Amniotic stem cell (primary cell): ENCODE data around the gene ANKRD66.
"Not testable (repeated sequence)": the region's sequence is repeated elsewhere in the genome, so short reads cannot be mapped to it uniquely, and the experiment has no call there.

Source experiments
- DNase-seq: peaks from one replicate; lab custom pipeline; 2025; lab: John Stamatoyannopoulos, UW

ANKRD66 gene

DNA sequence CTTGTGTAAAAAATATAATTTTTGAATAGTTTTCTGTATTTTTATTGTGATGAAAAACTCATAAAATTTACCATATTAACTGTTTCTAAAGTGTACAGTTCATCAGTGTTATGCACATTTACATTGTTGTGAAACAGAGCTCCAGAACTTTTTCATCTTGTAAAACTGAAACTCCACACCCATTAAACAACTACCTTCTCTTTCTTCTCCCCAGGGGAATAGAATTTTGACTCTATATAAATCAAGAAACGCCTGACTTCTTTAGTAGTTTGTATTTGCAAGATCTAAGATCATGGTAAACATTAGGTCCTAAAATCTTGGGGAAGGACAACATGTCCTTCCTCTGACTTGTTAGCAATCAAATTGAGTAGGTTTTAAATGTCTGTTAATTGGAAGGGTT, 9.1 kb downstream of the ANKRD66 start:
- DNase-seq, result no peak

DNA sequence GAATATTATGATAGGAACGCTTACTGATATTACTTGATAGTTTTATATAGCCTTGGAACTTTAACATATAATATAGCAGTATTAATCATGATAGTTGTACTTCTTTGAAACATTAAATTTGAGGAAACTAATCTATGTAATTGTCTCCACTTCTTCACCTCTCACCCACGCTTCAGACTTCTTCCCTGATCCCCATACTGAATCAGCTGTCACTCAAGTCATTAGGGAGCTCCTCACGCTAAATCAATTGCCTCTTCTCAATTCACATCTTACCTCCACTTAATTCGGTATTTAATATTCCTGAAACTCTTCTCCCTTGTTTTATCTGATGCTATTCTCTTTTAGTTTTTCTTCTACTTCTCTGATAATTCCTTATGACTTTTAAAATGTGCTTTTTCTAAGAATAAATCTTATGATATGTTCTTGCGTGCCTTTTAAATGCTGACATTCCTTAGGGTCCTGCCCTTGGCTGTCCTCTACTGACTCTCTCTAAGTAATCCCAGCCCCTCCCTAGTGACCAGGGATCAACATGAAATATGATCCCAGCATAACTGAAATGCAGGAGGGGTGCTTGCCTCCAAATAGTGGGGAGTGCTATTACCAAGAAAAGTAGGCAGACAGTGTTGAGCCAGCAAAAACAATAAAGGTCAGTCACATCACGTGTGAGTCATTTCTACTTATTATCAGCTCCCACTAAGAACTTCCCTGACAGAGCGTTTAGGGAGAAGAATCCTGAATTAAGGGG, 9.9 kb downstream of the ANKRD66 start:
- DNase-seq, result no peak

DNA sequence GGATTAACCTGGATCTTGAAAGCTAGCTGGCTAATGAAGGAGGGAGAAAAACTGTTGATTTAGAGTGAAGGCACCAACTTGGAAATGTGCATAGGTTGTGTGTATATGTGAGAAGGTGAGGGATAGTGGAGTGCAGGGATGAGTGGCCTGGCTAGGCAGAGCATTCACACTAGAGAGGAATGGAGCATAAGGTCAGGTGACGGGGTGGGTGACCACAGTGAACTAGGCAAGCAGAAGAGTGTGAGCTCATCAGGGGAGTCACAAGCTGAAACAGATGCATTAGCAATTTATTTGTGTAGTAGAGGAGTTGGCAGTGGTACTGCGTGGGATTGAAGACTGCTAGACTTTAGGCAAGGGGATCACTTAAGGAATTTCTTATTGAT, 10.5 kb downstream of the ANKRD66 start:
- no peak for DNase-seq

DNA sequence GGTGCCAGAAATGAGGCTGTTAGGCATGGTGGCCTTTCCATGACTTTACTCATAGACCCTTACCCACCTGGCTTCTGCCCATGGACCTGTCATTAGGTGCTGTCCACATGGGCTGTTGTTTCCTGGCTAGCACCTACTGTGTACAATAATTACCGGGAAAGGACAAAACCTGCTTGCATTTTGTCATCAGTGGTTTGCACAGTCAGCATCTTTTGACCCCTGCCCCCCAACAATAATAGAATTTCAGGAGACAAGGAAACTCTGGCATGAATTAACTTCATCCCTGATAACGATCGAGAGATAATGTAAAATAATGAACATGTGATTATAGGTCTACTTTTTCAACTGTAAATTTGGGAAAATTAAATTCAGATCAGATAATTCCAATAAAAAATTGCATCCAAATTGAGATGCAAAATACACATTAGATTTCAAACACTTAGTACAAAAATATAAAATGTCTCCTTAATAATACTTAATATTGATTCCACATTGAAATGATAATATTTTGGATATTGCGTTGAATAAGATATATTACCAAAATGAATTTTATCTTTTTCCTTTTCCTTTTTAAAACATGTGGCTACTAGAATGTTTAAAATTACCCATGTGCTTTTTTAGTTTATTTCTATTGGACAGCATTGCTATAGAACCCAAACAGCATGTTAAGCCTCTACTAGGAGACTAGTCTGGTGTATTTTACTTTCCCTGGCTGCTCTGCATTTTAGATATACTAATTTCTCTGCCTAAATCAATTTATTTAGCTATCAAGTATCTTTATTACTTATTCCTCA, 12.4 kb downstream of the ANKRD66 start:
- no peak for DNase-seq

DNA sequence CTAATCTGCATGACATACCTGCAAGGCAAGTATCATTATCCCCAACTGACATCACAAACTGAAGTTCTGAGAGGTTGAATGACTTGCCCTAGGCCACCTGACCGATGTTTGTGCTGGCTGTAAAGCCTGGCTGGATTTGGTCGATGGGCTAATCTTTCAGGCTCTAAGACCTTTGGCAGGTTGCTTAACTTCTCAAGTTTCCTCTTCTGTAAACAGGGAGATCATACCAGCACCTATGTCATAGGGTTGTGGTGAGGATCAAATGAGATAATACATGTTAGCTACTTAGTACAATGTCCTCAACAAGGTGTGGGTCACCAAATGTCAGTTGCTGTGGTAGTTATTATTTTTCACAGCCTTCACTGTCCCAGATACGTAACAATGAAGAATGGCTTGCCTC, 14.2 kb downstream of the ANKRD66 start:
- no peak for DNase-seq

DNA sequence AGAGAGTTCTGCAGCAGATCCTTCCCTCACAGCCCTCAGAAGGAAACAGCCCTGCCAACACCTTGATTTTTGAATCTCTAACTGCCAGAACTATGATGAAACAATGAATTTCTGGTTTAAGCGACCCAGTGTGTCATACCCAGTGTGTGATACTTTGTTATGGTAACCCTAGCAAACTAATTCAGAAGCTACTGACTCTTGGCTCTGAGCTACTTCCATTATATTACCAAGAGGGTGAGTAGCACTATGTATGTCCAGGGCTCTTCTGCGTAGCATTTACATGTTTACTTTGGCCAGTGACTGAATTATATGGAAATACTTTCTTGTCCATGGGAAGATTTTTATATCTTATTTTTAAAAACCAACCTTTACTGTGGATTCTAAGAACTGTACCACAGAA, 16.7 kb downstream of the ANKRD66 start:
- no peak for DNase-seq

DNA sequence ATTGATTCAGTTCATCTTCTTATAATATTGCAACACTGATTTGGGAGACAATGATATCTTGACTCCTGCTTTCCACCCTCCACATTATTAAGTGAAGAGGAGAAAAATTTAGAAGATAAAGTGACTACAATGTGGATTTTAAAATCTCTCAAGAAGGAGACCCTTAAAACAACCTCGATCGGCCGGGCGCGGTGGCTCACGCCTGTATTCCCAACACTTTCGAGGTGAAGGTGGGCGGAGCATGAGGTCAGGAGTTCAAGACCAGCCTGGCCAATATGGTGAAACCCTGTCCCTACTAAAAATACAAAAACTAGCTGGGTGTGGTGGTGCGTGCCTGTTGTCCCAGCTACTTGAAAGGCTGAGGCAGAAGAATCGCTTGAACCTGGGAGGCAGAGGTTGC, 17.5 kb downstream of the ANKRD66 start:
- DNase-seq, result not testable (repeated sequence)

DNA sequence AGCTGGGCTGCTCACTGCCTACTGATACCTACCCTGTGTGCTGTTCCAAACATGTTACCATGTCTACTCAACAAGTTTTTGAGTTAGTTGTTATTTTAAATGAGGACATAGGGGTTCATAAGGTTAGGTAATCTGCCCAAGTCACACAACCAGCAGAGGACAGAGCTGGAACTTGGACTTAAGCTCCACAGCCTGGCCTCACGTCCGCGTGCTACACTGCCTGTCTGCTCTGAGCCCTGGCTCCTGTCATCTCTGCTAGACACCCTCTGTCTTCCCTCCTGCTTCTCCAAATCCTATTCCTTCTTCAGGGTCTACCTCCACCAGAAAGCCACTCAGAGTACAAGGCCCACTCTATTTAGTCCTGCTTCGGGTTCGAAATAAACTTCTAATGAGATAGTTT, 18.2 kb downstream of the ANKRD66 start:
- DNase-seq, result no peak

DNA sequence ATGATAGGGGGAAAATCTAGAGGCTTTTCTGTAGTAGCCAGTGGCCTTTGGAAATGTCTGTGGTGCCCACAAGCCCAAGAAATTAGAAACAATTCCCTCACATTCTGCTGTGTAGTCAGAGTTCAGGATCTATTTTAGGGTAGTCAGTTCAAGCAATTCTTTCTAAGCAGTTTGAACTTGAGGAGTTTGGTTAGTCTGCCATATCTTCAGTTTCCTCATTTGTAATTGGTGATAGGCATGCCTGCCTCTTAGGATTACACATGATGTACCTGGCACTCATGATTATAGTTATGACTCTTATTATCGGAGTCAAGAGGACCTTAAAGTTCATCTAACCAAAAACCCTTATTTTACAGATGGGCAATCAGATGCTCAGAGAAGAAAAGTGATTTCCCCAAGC, 25.3 kb downstream of the ANKRD66 start:
- DNase-seq, result no peak

DNA sequence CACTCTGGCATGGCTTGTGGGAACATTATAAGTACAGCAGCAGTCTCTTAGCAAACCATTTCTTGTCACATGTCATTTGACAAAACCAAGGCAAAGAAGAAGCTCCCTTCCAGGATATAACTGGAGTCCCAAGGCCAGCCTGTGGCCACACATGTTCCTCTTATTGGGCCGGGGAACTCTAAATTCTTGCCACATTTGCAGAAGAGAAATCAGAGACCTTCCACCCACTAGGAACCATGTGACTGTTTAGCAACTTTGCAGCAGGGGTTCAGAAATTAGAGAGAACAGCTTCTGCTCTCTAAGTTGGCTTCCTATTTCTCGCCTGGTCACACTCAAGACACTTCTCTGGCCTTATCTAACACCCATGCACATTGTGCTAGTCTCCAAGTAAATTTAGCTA, 26.0 kb downstream of the ANKRD66 start:
- no peak for DNase-seq

DNA sequence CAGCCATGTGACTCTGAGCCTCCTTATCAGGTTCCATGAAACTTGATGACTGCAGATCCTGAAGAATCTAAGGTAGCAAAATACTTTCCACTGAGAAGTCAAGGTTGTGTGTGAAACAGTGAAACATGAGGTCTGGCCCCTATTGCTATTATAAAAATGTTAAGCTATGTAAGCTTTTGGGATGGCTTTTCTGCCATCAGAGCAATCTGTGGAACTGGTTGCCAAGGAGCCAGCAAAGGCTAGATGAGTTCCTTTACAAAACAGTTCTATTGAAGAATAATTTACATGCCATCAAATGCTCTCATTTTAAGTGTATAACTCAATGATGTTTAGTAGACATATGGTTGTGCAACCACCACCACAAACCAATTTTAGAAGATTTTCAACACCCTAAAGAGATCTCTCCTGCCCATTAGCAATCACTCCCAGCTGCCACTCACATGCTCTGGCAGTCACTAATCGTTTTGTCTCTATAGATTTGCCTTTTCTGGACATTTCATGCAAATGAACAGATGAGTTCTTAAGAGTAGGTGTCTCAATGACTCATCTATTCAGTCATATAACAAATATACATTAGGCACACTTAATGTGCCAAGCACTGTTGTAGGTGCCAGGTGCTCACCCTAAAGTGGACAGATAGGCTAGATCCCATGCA, 26.6 kb downstream of the ANKRD66 start:
- DNase-seq, result no peak

DNA sequence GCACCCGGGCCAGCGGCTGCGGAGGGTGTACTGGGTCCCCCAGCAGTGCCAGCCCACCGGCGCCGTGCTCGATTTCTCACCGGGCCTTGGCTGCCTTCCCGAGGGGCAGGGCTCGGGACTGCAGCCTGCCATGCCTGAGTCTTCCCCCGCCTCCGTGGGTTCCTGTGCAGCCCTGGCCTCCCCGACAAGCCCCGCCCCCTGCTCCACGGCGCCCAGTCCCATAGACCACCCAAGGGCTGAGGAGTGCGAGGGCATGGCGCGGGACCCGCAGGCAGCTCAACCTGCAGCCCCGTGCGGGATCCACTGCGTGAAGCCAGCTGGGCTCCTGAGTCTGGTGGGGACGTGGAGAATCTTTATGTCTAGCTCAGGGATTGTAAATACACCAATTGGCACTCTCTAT, 28.0 kb downstream of the ANKRD66 start:
- not testable (repeated sequence) for DNase-seq

DNA sequence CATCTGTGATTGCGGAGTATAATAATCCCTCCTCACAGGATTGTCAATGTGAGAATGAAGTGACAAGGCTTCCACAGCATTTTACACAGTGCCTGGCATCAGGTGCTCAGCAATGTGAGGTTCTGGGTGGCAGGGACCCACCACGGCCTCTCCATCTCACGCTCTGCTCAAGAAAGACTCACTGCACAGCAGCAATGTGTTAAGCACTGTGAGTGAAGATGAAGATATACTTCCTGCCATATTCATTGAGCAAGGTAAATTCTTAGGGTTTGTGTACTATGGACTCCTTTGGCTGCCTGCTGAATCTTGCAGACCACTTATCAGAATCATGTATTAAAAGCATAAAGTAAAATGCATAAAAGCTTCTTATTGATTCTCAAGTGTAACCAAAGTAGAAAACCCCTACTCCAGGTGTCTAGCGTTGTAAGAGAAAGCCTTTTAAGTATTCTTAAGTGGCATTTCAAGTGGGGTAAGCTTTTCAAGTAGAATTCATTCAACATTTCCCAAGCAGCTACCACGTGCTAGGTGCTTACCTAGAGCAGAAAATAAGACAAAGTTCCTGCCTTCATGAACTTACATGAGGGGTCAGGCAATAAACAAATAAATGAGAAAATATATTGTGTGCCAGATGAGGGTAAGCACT, 29.5 kb downstream of the ANKRD66 start:
- DNase-seq, result no peak

DNA sequence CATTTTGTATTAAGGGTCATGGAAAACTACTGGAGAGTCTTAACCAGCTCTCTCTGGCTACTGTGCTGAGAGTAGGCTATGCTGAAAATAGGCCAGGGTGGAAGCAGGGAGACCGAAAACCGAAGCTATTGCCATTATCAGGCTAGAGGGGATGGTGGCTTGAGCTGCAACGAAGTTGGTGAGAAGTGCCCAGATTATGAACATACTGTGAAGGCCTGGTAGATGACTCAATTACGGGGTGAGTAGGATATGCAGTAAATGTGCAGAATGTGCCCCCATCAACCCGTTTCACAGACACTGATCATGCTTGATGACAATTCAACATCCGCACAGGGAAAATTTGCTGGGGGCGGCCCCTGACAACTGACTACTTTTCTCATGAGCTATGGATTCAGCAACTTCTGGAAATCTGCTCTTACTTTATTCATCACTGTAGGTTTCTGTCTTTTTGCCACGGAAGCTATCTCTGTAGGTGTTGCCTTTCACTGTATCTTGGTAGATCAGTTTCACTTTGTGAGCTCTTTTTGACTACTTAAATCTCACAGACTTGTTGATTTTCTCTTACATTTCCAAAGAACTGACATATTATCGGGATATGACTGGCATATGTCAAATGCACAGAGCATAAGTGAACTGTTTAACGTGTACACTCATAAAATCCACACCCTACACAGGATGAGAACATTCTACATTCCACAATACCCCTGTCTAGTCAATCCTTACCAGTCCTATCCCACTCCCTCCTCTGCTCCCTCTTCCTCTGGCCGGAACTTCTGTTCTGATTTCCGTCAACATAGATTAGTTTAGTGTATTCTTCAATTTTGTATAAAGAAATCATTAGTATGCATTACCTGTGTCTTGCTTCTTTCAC, 31.0 kb downstream of the ANKRD66 start:
- DNase-seq, result no peak

DNA sequence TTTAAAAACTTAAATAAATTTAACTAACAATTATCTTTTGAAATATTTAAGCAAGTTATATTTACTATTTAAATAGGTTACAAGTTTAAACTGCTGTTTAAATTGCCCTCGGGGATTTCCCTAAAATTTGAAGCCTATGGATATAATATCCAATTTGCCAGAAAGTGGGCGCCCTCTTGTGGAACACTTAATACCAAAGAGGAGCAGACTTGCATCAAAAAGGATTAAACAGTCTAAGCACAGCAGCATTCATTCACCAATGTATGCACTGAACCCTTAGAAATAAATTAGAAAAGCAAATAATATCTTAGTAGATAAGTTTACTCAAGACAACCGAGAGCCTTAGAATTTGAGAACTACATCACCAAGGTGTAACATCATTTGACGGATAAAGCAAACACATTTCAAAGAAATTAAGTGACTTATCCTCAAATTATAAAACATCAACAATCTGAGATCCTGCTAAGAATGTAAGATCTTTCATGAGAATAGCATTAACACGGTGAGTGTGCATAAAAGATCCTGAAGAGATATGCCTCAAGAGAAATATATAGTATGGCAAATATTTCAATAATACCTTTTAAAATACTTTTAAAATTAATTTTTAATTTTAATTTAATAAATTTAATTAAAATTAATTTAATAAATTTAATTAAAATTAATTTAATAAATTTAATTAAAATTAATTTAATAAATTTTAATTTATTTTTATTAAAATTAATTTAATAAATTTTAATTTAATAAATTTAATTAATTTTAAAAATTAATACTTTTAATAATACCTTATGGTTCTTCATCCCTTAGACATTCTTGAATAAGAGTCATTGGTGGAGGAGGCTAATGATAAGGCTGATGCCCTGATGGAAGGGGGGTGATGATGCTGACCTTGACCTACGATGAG, 35.0 kb downstream of the ANKRD66 start:
- DNase-seq, result peak; percentile 55

DNA sequence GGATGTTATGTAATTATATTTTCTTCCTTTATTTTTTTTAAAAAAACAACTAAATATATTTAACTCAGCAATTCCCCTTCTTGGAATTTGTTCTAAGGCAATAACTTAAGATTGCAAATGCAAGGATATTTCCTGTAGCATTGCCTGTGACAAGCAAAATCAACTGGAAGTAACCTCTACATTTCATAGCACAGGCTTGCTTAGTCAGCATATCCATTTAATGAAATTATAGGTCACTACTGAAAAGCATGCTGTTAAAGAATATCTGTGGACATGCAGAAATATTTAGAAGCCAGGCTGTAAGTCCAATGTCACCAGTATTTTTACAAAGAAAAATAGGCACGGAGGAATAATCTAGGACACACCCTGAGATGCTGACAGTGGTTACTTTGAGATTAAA, 37.8 kb downstream of the ANKRD66 start:
- DNase-seq, result no peak

DNA sequence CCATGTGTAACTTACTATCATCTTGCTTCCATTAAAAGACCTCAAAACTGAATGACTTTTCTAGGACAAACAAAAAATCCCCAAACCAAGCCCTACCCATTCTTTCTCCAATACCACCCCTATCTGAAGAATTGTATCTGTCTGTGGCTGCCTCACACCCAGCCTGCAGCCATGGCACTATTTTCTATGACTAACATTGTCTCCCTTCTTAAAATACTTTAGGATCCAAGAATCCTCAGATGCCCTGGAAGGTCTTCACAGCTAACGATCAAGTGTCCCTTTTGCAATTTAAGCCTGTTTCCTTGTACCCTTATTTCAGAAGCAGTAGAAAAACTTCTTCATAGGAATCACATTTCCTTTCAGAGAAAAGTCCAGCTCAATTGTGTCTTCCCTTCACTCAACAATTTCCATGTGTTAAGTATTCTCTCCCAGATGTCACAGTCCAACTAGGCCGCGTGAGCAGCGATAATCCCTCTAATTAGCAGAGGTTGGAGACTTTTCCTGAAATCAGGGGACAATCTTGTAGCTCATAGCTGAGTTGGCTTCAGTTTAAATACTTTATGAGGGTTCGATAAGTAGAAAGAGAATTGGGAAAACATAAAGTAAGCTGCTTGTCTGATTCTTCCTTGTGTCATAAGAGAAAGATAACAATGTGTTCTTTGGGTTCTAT, 41.3 kb downstream of the ANKRD66 start:
- no peak for DNase-seq

DNA sequence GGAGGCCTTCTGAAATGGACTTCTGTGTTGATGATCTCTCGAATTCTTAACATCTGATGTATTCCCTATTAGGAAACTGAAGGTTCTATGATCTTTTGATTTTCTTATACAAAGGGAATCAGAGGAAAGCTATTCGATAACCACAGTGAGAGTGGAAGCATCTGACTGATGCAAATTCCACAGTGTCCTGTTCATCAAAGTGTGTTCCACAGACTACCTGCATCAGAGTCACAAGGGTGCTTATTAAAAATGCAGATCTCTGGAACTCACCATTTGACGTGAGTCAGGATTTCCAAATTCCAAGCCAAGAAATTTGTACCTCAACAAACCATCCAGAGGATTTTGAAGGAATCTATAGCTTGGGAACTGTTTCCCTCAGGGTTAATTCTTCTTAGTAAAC, 42.1 kb downstream of the ANKRD66 start:
- DNase-seq, result no peak

DNA sequence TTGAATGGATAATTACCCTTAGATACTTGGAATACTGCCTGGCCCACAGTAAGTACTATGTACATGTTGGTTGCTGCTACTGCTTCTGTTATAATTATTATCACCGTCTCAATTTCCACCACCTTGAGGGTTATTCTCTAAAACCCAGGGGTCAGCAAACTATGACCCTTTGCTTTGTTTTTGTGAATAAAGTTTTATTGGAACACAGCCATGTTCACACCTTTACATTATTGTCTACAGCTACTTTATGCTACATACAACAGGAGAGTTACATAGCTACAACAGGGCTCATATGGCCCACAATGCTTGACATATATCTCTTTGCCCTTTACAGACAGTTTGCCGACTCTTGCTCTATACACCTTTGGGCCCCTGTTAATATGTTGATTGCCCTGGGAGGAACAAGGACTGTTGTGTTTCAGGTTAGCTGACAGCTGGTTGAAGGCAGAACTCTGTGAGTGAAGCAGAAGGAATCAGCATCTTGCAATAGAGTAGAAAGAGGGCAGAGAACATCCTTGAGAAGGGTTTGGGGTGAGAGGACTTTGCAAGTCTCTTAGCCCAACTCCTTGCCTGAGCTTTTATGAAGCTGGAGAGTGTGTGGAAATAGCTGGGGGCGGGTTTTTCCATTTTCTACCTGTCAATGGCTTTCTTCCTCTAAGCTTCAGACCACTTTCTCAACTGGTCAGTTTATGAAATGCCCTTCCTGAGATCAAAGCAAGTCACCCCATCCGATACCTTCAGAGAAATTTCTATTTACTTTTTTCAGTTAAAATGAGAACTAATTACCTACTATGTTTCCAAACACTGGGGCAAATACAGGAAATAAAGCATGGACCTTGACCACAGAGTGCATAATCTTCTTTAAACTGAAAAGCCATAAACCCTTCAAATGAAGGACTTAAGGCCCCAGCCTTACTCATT, 43.0 kb downstream of the ANKRD66 start:
- DNase-seq, result no peak
